HG02759 (cell line): ENCODE measurements around the gene MYL1.

Experiments used
- ATAC-seq: cut with Tn5 transposase; IDR thresholded peaks from one replicate; pipeline ENCODE4 v1.9.1; 2021; ENCODE audit warnings: mild to moderate bottlenecking, moderate library complexity; ENCODE audit not compliant: unreplicated experiment

Gene MYL1

DNA sequence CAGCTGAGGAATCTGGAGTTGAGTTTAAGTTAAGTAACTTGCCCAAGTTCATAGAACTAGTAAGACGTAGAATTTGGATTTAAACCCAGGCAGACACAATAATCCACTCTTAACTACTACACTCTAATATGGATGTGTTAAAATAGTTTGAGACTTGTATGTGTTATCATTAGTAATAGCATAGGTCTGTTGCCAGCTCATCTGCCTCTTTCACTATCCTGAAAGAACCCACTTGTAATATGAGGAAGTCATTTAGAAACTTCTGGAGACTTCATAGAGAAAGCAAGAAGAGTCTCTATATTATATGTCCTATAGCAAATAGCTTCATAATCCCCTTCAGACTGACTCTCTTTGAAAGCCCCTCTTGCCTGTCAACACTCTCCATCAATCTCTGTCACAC, 46.7 kb downstream of the MYL1 start:
- no peak for ATAC-seq

DNA sequence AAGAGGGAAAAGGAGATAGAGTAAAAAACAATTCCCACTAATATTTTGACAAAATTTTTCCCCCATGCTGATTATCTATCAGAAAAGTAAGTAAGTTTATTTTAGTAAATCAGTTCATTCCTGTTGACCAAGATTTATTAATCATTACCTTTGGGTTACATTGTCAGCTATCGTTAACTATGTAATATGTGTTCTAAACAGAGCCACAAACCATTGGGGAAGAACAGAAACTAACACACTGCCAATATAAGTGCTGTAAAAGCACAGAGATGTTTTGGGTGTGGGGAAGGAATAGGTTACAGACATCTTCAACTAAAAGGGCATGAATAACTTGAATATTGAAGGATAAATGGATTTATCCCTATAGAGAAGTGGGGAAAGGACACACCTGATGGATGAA, 47.3 kb downstream of the MYL1 start:
- ATAC-seq, result no peak

GRCh38 chr2:210264282-210264681, 50.7 kb downstream of the MYL1 start:
- no peak for ATAC-seq

DNA sequence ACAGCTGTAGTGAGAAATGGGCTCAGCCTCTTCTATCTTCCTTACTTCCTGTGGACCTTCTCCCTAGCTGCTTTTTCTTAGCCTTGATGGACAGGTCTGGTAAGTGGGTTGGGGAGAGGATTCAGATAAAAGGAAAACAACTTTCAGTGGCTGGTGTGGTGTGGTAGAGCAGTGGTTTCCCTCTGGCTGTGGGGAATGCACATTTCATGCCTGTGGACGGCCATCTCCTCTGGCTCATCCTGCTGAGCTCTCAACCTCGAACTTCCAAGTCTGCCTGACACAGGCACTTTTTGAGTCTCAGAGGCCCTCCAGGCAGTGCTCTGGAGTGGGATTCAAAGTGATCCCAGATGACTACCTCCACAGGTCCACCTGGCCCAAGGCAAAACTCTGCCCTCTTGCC, 51.1 kb downstream of the MYL1 start:
- no peak for ATAC-seq

GRCh38 chr2:210262036-210262435, 52.9 kb downstream of the MYL1 start:
- ATAC-seq, result no peak

- ATAC-seq, result no peak
These were observed 55.3 kb downstream of the MYL1 start for GRCh38 chr2:210259687-210260086.

GRCh38 chr2:210252699-210253606, 62.0 kb downstream of the MYL1 start:
- ATAC-seq, result no peak

- ATAC-seq, result no peak
These were observed 64.4 kb downstream of the MYL1 start for GRCh38 chr2:210250622-210251021.
